Measurements from ENCODE around the gene GPI.

The GPI gene

GRCh38 chr19:34416021-34416545 lies 51.1 kb downstream of the GPI start:
- no peak for TF ChIP-seq CSDC2 (CRISPR knock-in tag; IDR thresholded peaks at IDR 0.05)
- no peak for TF ChIP-seq BACH2 (CRISPR knock-in tag; IDR thresholded peaks at IDR 0.05; ENCODE audit: borderline replicate concordance)
- TF ChIP-seq CREB5 (CRISPR knock-in tag; IDR thresholded peaks at IDR 0.05; ENCODE audit: low read depth), result no peak
- TF ChIP-seq ZFP30 (CRISPR knock-in tag; IDR thresholded peaks at IDR 0.05), result no peak
- no peak for TF ChIP-seq TCF4 (CRISPR knock-in tag; IDR thresholded peaks at IDR 0.05; ENCODE audit: borderline replicate concordance)
- no peak for TF ChIP-seq GLIS3 (CRISPR knock-in tag; IDR thresholded peaks at IDR 0.05)
- TF ChIP-seq ISL1 (CRISPR knock-in tag; IDR thresholded peaks at IDR 0.05), result no peak
- TF ChIP-seq RARB (CRISPR knock-in tag; IDR thresholded peaks at IDR 0.05), result no peak
- no peak for TF ChIP-seq CSRNP3 (CRISPR knock-in tag; IDR thresholded peaks at IDR 0.05)
- TF ChIP-seq TSHZ2 (CRISPR knock-in tag; IDR thresholded peaks at IDR 0.05), result no peak
- no peak for TF ChIP-seq ZNF8 (CRISPR knock-in tag; IDR thresholded peaks at IDR 0.05)
- no peak for TF ChIP-seq PATZ1 (CRISPR knock-in tag; IDR thresholded peaks at IDR 0.05; ENCODE audit: borderline replicate concordance)
- TF ChIP-seq ZFP3 (CRISPR knock-in tag; IDR thresholded peaks at IDR 0.05), result no peak
- TF ChIP-seq ZC3H10 (CRISPR knock-in tag; IDR thresholded peaks at IDR 0.05), result no peak
- TF ChIP-seq ESRRG (CRISPR knock-in tag; IDR thresholded peaks at IDR 0.05), result no peak
- no peak for TF ChIP-seq ZNF70 (CRISPR knock-in tag; IDR thresholded peaks at IDR 0.05)
- TF ChIP-seq ARNTL (CRISPR knock-in tag; IDR thresholded peaks at IDR 0.05; ENCODE audit: borderline replicate concordance, low read depth), result no peak
- no peak for ATAC-seq

GRCh38 chr19:34418300-34418699 lies 53.3 kb downstream of the GPI start:
- TF ChIP-seq CREB5 (CRISPR knock-in tag; IDR thresholded peaks at IDR 0.05; ENCODE audit: low read depth), result no peak
- no peak for TF ChIP-seq ISL1 (CRISPR knock-in tag; IDR thresholded peaks at IDR 0.05)
- no peak for TF ChIP-seq RARB (CRISPR knock-in tag; IDR thresholded peaks at IDR 0.05)
- TF ChIP-seq ZNF8 (CRISPR knock-in tag; IDR thresholded peaks at IDR 0.05), result peak; percentile 74
- ATAC-seq, result no peak

GRCh38 chr19:34426096-34426661 lies 61.2 kb downstream of the GPI start:
- no peak for ATAC-seq
- TF ChIP-seq GLIS3 (CRISPR knock-in tag; IDR thresholded peaks at IDR 0.05) (no peak), TOX (CRISPR knock-in tag; IDR thresholded peaks at IDR 0.05; ENCODE audit: borderline replicate concordance) (no peak), BACH2 (CRISPR knock-in tag; IDR thresholded peaks at IDR 0.05; ENCODE audit: borderline replicate concordance) (no peak), TSHZ2 (CRISPR knock-in tag; IDR thresholded peaks at IDR 0.05) (no peak), SNAI2 (CRISPR knock-in tag; IDR thresholded peaks at IDR 0.05) (no peak), ZNF70 (CRISPR knock-in tag; IDR thresholded peaks at IDR 0.05) (no peak), OSR1 (CRISPR knock-in tag; IDR thresholded peaks at IDR 0.05) (no peak), ZNF8 (CRISPR knock-in tag; IDR thresholded peaks at IDR 0.05) (no peak), ZFP3 (CRISPR knock-in tag; IDR thresholded peaks at IDR 0.05) (no peak), CSRNP3 (CRISPR knock-in tag; IDR thresholded peaks at IDR 0.05) (no peak), ESRRG (CRISPR knock-in tag; IDR thresholded peaks at IDR 0.05) (no peak), PATZ1 (CRISPR knock-in tag; IDR thresholded peaks at IDR 0.05; ENCODE audit: borderline replicate concordance) (no peak)

All from SK-N-SH treated with all-trans-retinoic acid at 6 μM for 48 hours (cell line).